NCI-H510A (cell line): ENCODE data around the gene LLCFC1.
"Not testable (repeated sequence)": the region's sequence is repeated elsewhere in the genome, so short reads cannot be mapped to it uniquely, and the experiment has no call there.

Experiments
- DNase-seq: peaks from one replicate; lab custom pipeline; 2025; lab: John Stamatoyannopoulos, UW

LLCFC1 gene

DNA sequence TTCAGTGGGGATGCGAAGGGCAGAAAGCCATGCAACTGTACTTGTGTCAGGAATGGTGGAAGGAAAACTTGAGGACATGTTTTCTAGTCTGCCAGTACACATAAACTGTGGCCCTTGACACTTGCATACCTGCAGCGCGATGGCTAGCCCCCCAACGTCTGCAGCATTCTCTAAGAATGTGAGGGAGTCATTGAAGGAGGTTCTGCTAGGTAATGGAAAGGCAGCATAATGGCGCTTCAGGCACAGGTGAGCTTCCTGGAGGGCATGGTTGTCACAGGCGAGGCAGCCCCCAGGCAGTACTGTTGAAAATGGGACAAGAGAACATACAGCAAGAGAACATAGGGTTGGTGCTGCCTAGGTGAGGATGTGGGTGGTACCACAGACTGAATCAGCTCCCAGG, 3.5 kb downstream of the LLCFC1 start:
- no peak for DNase-seq

DNA sequence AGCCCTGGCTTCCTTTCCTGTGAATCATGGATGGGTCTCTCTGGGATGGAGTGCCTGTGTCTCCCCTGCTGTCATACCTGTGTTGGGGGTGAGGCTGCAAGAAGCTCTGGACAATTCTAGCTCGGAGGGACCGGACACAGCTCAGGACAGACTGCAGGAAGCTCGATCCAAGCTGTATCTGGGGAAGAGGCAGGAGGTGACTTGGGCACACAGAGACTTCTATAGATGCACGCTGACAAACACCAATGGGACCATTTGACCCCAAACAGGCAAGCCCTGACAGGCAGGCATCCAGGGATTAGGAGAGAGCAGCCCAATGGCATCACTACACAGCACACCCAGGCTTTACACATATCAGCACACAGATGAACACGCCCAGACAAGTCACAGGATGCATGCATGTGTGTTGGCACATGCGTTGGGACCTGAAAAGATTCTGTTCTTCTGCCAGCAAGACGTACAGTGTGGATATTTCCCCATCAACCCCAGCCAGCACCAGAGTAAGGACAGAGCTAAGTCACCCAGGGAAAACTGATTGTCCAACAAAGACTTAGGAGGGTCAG, 4.5 kb downstream of the LLCFC1 start:
- DNase-seq = no peak

DNA sequence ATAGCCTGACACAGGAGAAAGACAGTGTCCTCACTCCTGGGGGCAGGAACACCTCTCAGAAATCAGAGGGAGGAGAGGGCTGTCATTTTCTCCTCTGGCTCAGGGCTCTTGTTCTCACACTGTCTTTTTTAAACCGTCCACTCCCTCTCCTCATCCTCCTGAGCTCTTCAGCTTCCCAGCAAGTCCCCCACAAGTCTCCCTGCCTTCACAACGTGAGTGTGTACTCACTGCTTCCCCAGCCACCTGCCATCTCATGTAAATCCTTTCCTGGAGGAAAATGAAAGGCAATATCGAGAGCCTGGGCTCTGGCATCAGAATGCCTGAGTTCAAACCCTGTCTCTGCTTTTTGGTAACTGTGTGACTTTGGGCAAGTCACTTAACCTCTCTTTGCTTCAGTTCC, 5.7 kb downstream of the LLCFC1 start:
- no peak for DNase-seq

DNA sequence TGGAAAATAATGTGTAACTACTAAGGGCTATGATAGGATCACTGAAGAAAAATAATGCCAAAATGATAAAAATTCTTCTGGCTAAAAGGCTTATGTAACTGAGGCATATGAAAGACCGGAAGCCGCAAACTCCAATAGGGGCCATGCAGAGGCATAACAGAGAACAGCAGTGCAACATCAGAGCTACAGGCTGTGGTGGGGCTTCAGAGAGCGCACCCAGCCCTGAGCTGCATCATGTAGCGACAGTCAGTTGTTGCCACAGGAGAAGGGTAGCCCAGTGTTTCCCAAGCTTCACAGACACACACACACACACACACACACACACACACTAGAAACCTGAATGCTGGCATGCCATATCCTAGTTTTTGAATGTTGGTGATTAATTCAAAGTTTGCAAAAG, 9.3 kb downstream of the LLCFC1 start:
- no peak for DNase-seq

DNA sequence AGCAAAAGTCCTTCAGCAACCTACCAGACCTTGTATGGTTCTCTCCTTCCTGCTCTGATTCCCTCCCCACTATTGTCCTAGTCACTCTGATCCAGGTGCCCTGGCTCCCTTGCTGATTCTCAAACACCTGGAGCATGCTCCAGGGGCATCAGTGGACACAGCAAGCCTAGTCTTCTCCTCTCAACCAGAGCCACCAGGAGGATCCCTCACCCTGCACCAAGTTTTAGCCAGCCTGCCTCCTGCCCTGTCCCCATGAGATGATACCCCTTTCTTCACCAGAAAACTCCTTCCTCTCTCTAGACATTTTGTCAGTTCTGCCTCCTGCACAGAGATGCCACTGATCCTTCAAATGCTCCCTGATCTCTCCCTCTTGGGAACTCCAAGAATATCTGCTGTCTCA, 11.0 kb downstream of the LLCFC1 start:
- DNase-seq = no peak

DNA sequence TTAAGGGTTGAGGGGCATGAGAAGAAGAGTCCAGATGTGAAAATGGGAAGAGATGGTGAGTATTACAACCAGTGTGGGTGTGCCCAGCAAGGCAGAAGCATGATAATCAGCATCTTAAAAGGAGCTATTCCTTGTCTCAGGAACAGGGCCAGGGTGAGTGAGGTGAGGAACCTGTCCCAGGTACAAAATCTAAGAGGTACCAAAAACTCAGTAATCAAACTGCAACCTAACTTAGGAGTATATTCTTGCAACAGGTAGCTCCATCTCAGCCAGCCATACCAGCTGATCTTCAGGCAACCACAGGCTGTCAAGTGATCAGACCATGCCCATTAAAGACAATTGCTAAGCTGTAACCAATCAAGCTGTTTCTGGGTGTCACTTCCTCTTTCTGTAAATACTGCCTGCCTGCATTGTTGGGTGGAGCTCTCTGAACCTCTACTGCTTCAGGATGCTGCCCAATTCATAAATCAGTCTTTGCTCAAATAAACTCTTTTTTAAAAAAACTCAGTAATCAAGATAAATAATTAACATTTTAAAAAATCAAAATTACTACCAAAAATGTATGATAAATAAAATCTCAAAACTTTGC, 15.5 kb downstream of the LLCFC1 start:
- no peak for DNase-seq

DNA sequence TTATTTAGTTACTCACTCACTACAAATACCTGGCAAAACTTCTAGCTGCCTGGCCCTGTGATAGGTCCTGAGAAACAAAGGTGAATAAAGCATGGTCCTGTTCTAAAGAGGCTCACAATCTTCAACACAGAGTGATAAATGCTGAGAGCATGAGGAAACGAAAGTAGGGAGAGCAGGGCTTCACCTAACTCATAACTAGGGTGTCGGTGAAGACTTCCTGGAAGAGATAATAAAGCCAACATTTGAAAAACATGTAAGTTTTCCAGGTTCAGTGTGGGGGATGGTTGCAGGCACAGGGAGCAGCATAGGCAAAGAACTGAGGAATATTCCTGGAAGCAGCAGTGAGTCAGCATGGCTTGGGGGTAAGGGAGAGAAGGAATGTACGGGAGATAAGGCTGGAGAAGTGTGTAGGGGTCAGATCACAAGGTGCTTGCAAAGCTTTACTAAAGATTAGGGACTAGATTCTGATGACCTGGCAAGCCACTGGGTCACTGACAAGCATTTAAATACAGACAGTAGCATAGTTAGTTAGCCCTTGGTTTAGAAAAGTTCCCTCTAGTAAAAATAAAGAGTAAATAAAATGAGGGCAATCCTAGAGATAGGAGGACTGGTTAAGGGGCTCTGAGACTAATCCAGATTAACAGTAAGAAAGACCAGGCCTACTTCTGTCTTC, 17.8 kb downstream of the LLCFC1 start:
- DNase-seq = no peak

DNA sequence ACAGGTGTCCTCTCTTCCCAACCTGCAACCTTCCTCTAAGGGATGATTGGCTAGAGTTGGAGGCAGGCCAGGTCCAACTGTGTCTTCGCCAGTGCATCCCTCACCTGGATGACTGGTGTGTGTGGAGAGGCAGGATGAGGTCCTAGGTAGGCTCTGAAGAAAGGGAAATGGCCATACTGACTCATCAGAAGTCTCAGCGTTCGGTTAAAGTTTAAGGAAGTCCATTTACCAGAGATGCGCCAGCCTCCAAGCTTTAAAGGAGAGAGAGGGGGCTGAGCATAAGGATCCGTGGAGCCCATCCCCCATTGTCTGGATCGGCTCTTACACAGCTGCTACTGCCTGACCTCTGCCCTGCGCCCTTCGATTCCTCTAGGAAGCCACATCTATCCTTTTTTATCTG, 18.4 kb downstream of the LLCFC1 start:
- no peak for DNase-seq

DNA sequence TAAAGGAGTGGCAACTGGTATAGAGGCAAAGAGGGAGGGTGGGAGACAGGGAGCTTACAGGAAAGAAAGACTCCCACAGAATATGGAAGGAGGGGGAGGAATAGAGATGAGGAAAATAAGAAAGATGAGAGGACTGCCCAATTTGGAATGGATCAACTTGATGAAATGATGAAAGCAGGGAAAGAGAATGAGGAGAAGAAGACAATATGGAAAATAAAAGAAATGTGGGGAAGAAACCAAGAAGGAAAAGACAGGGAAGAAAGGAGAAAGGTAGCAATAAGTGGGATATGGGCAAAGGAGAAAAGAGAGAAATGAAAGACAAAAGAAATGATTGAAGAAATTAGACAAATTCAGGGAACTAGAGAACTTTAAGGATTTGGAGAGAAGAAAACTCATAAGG, 19.9 kb downstream of the LLCFC1 start:
- DNase-seq = no peak

- DNase-seq = no peak
Observed at GRCh38 chr7:142960955-142961512, 21.8 kb downstream of the LLCFC1 start.

DNA sequence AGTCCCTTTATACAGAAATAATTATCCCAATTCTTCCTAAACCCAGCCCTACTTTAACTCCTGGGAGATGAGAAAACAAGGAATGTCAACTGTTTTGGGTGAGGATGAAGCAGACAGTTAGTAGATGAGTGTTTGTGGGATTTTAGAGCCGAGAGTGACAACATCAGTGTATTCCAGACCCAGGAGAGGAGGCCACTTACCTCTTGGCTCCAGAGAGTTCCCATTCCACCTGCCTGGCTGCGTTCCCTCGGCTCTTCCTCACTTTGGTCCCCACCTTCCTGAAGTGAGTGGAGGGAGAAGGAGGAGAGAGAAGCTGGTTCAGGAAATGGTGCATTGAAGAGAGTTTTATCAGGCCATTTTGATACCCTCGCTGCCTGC, 22.3 kb downstream of the LLCFC1 start:
- DNase-seq = no peak

GRCh38 chr7:142961973-142962926, 23.0 kb downstream of the LLCFC1 start, which contains the start of gene KEL:
TSS of gene KEL (minus strand) at chr7:142962363. CDS start at chr7:142962206, 157 bp downstream.
- DNase-seq = no peak

- DNase-seq = no peak
Observed at GRCh38 chr7:142962991-142963390, 23.7 kb downstream of the LLCFC1 start.

DNA sequence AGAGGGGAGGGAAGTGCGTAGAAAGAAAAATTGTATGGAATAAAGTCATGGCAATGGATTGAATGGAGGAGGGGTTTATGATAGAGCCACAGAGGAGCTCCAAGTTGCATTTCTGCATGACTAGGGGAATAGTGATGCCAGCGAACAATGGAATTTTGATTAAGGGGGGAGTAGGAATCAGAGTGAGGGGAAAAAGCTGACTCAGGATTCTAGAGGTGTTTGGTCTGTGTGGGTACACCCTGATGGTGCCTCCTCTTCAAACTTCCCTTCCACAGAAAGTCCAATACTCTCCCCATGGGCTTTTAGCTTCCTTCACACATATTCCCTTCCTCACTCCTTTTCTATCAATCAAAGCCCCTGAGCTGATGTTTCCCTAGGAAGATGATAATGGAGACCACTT, 24.7 kb downstream of the LLCFC1 start:
- DNase-seq = no peak

- no peak for DNase-seq
Observed at GRCh38 chr7:142964502-142965246, 25.4 kb downstream of the LLCFC1 start.

GRCh38 chr7:142968229-142968628, 28.9 kb downstream of the LLCFC1 start:
- DNase-seq = no peak

DNA sequence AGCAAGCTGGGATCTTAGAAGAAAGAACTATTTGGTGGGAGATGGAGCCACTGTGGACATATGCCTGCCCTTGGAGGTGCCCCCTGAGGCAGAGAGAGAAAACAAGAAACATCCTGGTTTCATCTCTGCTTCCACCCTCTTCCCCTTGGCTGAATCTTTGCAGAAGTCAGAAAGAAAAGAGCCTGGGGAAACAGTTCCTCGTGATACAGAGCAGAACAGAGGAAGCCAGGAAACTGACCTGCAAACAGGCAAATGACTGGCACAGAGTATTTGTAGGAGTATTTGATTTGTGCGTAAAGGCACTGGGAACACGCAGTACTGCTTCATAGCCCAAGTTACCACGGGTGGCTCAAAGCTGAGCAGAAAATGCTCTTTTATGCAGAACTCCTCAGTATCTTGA, 29.9 kb downstream of the LLCFC1 start:
- DNase-seq = no peak

- no peak for DNase-seq
Observed at GRCh38 chr7:142974626-142975025, 35.3 kb downstream of the LLCFC1 start.

DNA sequence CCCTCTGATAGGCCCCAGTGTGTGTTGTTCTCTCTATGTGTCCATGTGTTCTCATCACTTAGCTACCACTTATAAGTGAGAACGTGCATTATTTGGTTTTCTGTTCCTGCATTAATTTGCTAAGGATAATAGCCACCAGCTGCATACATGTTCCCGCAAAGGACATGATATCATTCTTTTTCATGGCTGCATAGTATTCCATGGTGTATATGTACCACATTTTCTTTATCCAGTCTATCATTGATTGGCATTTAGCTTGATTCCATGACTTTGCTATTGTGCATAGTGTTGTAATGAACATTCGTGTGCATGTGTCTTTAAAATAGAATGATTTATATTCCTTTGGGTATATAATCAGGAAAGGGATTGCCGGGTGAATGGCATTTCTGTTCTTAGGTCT, 39.1 kb downstream of the LLCFC1 start:
- not testable (repeated sequence) for DNase-seq

DNA sequence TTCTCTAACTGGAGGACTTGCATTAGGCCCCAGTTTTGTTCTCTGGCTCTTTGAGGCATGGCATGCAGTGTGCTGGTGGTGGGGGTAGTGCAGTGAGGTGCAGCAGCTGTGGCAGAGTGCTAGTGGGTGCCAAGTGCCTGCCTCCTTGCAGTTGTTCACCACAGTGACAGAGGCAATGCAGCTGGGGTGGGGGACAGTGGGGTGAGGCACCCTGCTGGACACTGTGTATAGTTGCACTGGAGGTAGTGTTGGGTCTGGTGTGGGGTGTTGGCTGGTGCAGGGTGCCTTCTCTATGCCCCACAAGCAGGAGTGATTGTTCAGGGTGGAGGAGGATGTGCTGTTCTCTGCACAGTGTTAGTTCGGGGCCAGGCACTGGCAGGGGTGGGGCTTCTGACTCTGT, 44.5 kb downstream of the LLCFC1 start:
- no peak for DNase-seq

DNA sequence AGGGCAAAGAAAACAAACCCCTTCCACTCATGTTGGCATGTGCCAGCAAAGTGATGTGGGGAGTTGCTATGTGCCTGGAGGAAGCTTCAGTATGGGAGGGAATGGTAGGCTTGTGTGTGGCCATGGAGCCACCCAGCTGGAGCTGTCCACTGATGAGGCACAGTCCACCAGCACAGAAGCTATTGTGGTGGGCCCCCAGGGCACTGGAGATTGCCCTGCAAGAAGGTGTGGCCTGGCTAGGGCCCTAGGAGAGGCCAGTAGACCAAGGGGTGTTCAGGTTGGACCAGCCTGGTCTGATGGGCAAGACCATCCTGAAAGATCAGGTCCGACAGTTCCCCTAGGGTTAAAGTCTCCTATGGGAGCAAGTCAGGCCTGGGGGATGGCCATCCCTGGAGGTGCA, 45.0 kb downstream of the LLCFC1 start:
- no peak for DNase-seq
